Thymus (tissue), 11 donors: ENCODE measurements around the gene FAF1. TPM values are rescaled to one million over a fixed set of nuclear protein-coding genes. Genes with fewer than 3 reads are reported as not detected.

Experiments
- DNase-seq, 9 donors: peaks; one replicate each; pipeline ENCODE4 v3.0.0-alpha.2; 2013; ENCODE audit warnings: low spot score in 9 of 9, low read depth in 6 of 9, missing footprints in 1 of 9
- H3K27ac ChIP-seq, 2 donors: one replicate each; pipeline ENCODE4 v1.5.1; 2013; ENCODE audit warnings: control low read depth in 1 of 2, low read depth in 1 of 2, low read length in 1 of 2, mild to moderate bottlenecking in 1 of 2, moderate library complexity in 1 of 2
- H3K27me3 ChIP-seq, 2 donors: one replicate each; pipeline ENCODE4 v1.5.1; 2013; ENCODE audit warnings: low read length in 1 of 2; ENCODE audit not compliant: control insufficient read depth in 2 of 2, insufficient read depth in 1 of 2
- H3K36me3 ChIP-seq, 2 donors: one replicate each; pipeline ENCODE4 v1.5.1; 2013; ENCODE audit warnings: low read length in 1 of 2, mild to moderate bottlenecking in 1 of 2, moderate library complexity in 1 of 2; ENCODE audit not compliant: control insufficient read depth in 2 of 2, insufficient read depth in 2 of 2
- H3K4me1 ChIP-seq, 2 donors: one replicate each; pipeline ENCODE4 v1.5.1; 2013; ENCODE audit warnings: low read length in 2 of 2; ENCODE audit not compliant: control insufficient read depth in 2 of 2, insufficient read depth in 2 of 2
- H3K4me3 ChIP-seq, 2 donors: one replicate each; pipeline ENCODE4 v1.5.1; 2013; ENCODE audit warnings: low read length in 2 of 2, control low read depth in 1 of 2, mild to moderate bottlenecking in 1 of 2
- H3K9me3 ChIP-seq, 2 donors: one replicate each; pipeline ENCODE4 v1.5.1; 2013; ENCODE audit warnings: low read length in 1 of 2, mild to moderate bottlenecking in 1 of 2; ENCODE audit not compliant: control insufficient read depth in 2 of 2, insufficient read depth in 1 of 2
- WGBS: extraction: QIAGEN DNeasy Blood & Tissue Kit; methylation state at CpG from one replicate; pipeline ENCODE4 v1.1.7; 2013; 5-methylcytosine and 5-hydroxymethylcytosine counted together
- polyA plus RNA-seq: library from polyadenylated mRNA; stranded (reverse); fragments of 200-250 nt; gene quantifications from one replicate; pipeline ENCODE4 v1.2.3, GENCODE V29; 2013
- total RNA-seq: library from RNA; stranded (reverse); fragments of 120-200 nt; gene quantifications from one replicate; pipeline ENCODE4 v1.2.4, GENCODE V29; 2013
- donor health status: healthy.

Gene FAF1
- total and polyA plus RNA-seq, 2 donors = 39.1 to 66.3 TPM

DNA sequence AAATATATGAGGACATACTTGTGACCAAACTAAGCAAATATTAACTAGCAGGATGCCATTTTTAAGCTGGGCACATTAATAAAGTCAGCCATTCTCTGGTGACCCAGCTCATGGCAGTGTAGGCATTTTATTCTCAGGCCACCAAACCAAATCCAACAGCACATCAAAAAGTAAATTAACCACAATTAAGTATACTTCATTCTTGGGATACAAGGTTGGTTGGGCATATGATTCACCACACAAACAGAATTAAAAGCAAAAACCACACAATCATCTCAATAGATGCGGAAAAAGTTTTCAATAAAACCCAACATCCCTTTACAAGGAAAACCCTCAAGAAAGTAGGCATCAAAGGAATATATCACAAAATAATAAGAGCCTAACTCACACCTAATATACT is 101.3 kb downstream of the FAF1 start:
- 100% methylated on average over 1 of the region's 1 CpG for WGBS
- Histone ChIP-seq H3K4me1 (no peaks in the 10 kb centered on the region), H3K27me3 (no peaks in the 10 kb centered on the region), H3K4me3 (no peak overlapping the region), H3K9me3 (peaks cover 0 to 1% of the 10 kb centered on the region in 2 donors), H3K36me3 (no peaks in the 10 kb centered on the region), H3K27ac (no peak overlapping the region)
- DNase-seq = no peak

DNA sequence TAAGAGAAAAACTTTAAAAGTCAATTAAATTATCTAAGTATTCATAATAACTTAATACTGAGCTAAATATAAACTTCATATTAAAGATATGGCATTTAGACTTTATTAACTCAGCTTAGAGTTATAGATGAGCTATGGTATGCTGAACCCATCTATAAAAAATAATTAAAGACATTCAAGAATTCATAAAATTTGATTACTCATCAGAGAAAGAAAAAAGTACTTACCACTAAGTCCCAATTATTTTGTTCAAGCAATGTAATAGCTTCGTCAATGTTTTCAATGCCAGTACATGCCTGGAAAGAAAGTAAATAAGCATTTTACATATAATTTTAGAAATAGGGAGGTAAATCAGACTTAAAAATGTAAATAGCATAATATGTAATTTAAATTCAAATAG is 102.4 kb downstream of the FAF1 start:
- DNase-seq = no peak
- H3K9me3 ChIP-seq = peaks cover 0 to 1% of the 10 kb centered on the region in 2 donors
- no peak overlapping the region for H3K27ac ChIP-seq
- no peaks in the 10 kb centered on the region for H3K4me1 ChIP-seq
- H3K4me3 ChIP-seq = no peak overlapping the region
- H3K36me3 ChIP-seq = no peaks in the 10 kb centered on the region
- WGBS = 99% methylated on average over 1 of the region's 1 CpG
- no peaks in the 10 kb centered on the region for H3K27me3 ChIP-seq

DNA sequence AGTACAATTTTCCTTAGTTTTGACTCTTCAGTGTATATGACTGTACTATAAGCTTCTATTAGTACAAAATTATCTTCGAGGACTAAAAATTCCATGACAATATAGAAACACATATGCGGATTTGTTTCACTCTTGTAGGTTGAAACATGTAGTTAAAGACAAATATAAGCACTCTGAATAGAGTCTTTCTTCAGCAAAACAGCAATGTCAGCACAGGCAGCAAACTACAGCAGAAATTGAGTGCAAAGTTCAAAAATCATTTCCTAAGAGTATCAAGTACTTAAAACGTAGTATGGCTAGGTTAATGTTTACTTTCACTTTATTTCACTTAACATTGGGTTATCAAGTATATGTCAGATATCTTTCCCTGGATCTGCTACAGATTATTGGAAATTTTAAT is 106.7 kb downstream of the FAF1 start:
- no peaks in the 10 kb centered on the region for H3K36me3 ChIP-seq
- no peak for DNase-seq
- no peaks in the 10 kb centered on the region for H3K9me3 ChIP-seq
- H3K4me1 ChIP-seq = no peaks in the 10 kb centered on the region
- no peak overlapping the region for H3K4me3 ChIP-seq
- WGBS = 94% methylated on average over 3 of the region's 3 CpGs
- H3K27me3 ChIP-seq = no peaks in the 10 kb centered on the region
- H3K27ac ChIP-seq = no peak overlapping the region

DNA sequence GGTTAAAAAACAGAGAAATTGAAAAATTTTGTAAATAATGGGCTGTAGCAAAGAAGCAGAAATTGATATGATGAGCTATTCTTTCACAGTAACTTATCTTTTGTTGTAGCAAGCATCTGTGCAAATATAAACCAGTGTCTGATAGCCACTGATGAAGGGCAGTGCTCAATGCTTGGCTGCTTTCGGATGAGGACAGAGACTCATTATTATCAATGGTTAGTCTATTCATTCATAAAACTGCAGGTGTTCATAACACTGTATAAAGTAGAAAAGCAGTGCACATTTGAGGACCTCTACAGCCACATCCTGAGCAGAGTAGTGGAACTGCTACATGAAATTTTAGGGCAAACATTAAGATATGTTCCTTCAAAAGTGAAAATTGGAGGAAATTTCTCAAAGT is 107.2 kb downstream of the FAF1 start:
- no peaks in the 10 kb centered on the region for H3K36me3 ChIP-seq
- DNase-seq = no peak
- H3K27me3 ChIP-seq = no peaks in the 10 kb centered on the region
- WGBS = 99% methylated on average over 1 of the region's 1 CpG
- H3K27ac ChIP-seq = no peak overlapping the region
- H3K9me3 ChIP-seq = no peaks in the 10 kb centered on the region
- no peaks in the 10 kb centered on the region for H3K4me1 ChIP-seq
- no peak overlapping the region for H3K4me3 ChIP-seq

DNA sequence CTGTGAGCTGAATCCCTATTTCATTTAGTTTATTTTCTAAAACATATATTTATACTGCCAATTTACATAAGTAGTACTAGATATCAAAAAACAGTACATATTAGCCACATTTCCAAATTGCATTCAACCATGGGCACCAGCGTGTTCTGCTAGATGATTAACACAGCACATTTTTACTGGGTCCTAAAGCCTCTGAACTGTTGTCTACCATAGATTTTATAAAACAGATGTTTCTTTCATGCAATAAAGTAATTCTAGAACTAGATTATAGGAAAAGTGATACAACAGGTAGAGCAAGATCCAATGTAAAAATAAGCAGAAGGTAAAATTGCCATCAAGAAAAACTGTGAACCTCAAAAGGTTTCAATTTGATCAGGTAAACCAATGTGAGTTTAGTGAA is 108.6 kb downstream of the FAF1 start:
- no peaks in the 10 kb centered on the region for H3K4me1 ChIP-seq
- no peak overlapping the region for H3K27ac ChIP-seq
- no peaks in the 10 kb centered on the region for H3K9me3 ChIP-seq
- no peak for DNase-seq
- H3K36me3 ChIP-seq = no peaks in the 10 kb centered on the region
- no peak overlapping the region for H3K4me3 ChIP-seq
- WGBS = 97% methylated on average over 1 of the region's 1 CpG
- no peaks in the 10 kb centered on the region for H3K27me3 ChIP-seq

DNA sequence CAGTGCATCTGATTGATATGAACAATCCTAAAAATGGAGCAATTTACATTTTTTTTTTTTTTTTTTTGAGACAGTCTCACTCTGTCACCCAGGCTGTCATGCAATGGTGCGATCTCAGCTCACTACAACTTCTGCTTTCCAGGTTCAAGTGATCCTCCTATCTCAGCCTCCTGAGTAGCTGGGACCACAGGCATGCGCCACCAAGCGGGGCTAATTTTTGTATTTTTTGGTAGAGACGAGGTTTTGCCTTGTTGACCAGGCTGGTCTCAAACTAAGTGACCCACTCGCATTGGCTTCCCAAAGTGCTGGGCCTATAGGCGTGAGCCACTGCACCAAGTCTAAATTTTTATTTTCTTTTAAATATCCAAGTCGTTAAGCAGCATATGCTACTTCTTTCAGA is 109.0 kb downstream of the FAF1 start:
- Histone ChIP-seq H3K4me1 (no peaks in the 10 kb centered on the region), H3K27me3 (no peaks in the 10 kb centered on the region), H3K4me3 (no peak overlapping the region), H3K9me3 (no peaks in the 10 kb centered on the region), H3K36me3 (no peaks in the 10 kb centered on the region), H3K27ac (no peak overlapping the region)
- 98% methylated on average over 7 of the region's 7 CpGs for WGBS
- no peak for DNase-seq

DNA sequence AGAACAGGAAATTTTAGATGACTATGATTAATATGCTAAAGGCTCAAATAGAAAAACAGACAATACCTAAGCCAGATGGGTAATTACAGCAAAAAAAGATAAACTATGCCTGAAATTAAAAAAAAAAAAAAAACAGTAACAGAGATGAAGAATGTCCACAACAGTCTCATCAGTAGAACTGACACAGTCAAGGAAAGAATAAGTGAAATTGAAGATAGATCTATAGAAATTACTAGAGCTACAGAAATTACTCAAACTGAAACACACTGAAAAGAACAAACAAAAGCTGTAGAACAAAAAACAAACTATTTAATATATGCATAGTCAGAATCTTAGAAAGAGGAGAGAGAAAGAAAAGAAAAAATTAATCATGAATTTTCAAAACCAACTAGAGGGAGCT is 112.8 kb downstream of the FAF1 start:
- H3K9me3 ChIP-seq = no peaks in the 10 kb centered on the region
- DNase-seq = no peak
- H3K27me3 ChIP-seq = no peaks in the 10 kb centered on the region
- H3K36me3 ChIP-seq = no peaks in the 10 kb centered on the region
- H3K4me1 ChIP-seq = no peaks in the 10 kb centered on the region
- H3K27ac ChIP-seq = no peak overlapping the region
- no peak overlapping the region for H3K4me3 ChIP-seq

DNA sequence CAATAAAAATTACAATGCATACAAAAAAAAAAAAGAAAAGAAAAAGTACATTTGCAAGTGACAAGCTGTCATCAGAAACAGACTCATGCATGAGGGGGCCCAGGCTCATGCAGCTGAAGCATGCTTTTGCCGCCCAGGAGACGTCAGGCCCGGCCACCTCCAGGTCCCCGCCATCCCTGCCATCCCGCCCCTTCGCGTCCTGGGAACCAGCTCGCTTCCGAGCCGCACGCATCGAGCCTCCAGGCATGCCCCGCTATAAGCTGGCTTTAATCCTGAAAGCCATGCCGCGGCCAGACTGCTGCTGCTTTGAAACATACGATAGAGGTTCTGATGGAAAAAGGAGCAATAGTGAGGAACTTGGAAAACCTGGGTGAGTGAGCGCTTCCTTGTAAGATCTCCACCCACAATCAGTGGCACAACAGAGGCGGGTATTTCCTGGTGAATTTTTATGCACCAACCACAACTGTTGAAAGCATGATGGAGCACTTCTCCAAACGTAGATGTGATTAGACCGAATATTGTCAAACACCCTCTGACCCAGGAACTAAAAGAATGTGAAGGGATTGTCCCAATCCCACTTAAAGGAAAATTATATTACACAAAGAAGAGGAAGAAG is 113.7 kb downstream of the FAF1 start:
- Histone ChIP-seq H3K27me3 (no peaks in the 10 kb centered on the region), H3K4me1 (no peaks in the 10 kb centered on the region), H3K9me3 (no peaks in the 10 kb centered on the region), H3K36me3 (no peaks in the 10 kb centered on the region), H3K27ac (no peak overlapping the region), H3K4me3 (no peak overlapping the region)
- no peak for DNase-seq
- 97% methylated on average over 20 of the region's 20 CpGs for WGBS

DNA sequence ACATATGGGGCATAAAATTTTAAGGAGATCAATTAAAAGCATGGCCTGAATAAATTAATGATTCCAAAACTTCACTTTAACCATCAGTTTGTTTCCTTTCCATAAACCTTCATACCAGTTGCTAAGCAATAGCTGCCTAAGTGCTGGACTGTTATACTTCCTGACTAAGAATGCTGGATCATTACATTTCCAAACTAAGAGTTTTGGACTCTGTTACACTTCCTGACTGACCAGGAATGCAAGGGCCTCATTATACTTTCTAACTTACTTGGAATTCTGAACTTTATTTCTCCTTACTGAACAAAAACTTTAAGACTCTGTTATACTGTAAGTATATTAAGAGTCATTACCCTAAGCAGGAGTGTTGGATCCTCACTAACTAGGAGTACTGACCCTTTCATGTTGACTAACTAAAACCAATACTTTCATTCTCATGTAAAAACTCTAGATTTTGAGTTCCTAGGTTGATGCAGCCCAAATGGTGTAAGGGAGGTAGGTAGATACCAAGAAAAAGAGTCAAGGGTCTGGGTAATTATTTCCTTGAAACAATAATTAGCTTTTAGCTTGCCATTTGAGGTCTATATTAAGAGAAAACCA is 118.2 kb downstream of the FAF1 start:
- Histone ChIP-seq H3K27ac (no peak overlapping the region), H3K27me3 (no peaks in the 10 kb centered on the region), H3K4me3 (no peak overlapping the region), H3K36me3 (no peaks in the 10 kb centered on the region), H3K4me1 (no peaks in the 10 kb centered on the region), H3K9me3 (no peaks in the 10 kb centered on the region)
- no peak for DNase-seq
